K562 (cell line): ENCODE measurements around the gene CST3. TPM values are rescaled to one million over a fixed set of nuclear protein-coding genes. Genes with fewer than 3 reads are reported as not detected.

ENCODE experiments used
- ATAC-seq: fragments of 200-7000 bp; cut with Tn5 transposase; 3 replicates; pipeline ENCODE4 v1.9.1; 2020; ENCODE audit warnings: moderate library complexity
- Bru-seq: library from RNA; stranded (reverse); fragments of 400-500 nt; gene quantifications from one replicate; lab custom pipeline; 2021; lab: Mats Ljungman, UMichigan
- BruChase-seq, 2 experiments: library from RNA; stranded (reverse); fragments of 400-500 nt; gene quantifications; one replicate each; lab custom pipeline; 2021; lab: Mats Ljungman, UMichigan
- BruUV-seq: library from RNA; stranded (reverse); fragments of 400-500 nt; replicated peaks from 2 replicates; lab custom pipeline; 2021; lab: Mats Ljungman, UMichigan
- CTCF ChIA-PET: fragments of 300-600 bp; formaldehyde crosslinking; extraction: SDS; loops from one replicate; lab custom pipeline; 2021; ENCODE audit warnings: low intra/inter-chr PET ratio; lab: Yijun Ruan, JAX
- POLR2A ChIA-PET: fragments of 300-600, 350-650 bp; sonication (Branson Sonifier 250); formaldehyde crosslinking; extraction: SDS; loops from one replicate; lab custom pipeline; 2021; ENCODE audit warnings: antibody characterized with exemption, inconsistent platforms; lab: Yijun Ruan, JAX
- DNase-seq, 4 experiments: peaks; one replicate each; pipeline versions ENCODE4 v3.0.0 to v3.0.0-alpha.2; 2011 to 2018; ENCODE audit warnings: low spot score in 3 of 4, mixed read lengths in 3 of 4; ENCODE audit errors: extremely low read depth in 1 of 4
- FAIRE-seq: peaks from 2 replicates; lab custom pipeline; 2011; peaks lifted over from hg19 to GRCh38; lab: Jason Lieb, UNC
- H2AFZ ChIP-seq: 2 replicates; pipeline ENCODE4 v1.6.0; 2011; ENCODE audit warnings: low read depth, low read length, control low read depth, inconsistent platforms
- H3K27ac ChIP-seq: fragments of 200-600 bp; 3 replicates; pipeline ENCODE4 v1.8.0; 2011; ENCODE audit warnings: low read depth, mild to moderate bottlenecking, control low read depth, inconsistent platforms, low read length, moderate library complexity, mixed read lengths; ENCODE audit errors: extremely low read depth
- H3K27me3 ChIP-seq, 2 experiments: fragments of 300-600 bp in 1 of 2; 2 replicates in 1 of 2; 3 replicates in 1 of 2; pipeline versions ENCODE4 v1.6.0 to v1.8.0; 2011; ENCODE audit warnings: inconsistent platforms in 2 of 2, low read length in 2 of 2, mild to moderate bottlenecking in 1 of 2, mixed read lengths in 1 of 2, moderate library complexity in 1 of 2; ENCODE audit not compliant: control insufficient read depth in 2 of 2, insufficient read depth in 2 of 2
- H3K36me3 ChIP-seq: fragments of 300-600 bp; 3 replicates; pipeline ENCODE4 v1.8.0; 2011; ENCODE audit warnings: mild to moderate bottlenecking, low read length, inconsistent platforms; ENCODE audit not compliant: control insufficient read depth, insufficient read depth
- H3K4me1 ChIP-seq, 2 experiments: fragments of 200-600 bp in 1 of 2; replicated peaks in 1 of 2; 2 replicates in 1 of 2; 3 replicates in 1 of 2; pipeline versions ENCODE4 v1.5.1 to v1.8.0; 2011; ENCODE audit warnings: inconsistent platforms in 2 of 2, low read length in 2 of 2, mild to moderate bottlenecking in 1 of 2, mixed read lengths in 1 of 2, moderate library complexity in 1 of 2; ENCODE audit not compliant: control insufficient read depth in 2 of 2, insufficient read depth in 2 of 2
- H3K4me2 ChIP-seq: 2 replicates; pipeline ENCODE4 v1.6.1; 2011; ENCODE audit warnings: low read length, control low read depth, inconsistent platforms, mixed read lengths; ENCODE audit not compliant: insufficient read depth
- H3K4me3 ChIP-seq: fragments of 200-600 bp; sonication (generic), shearing (Covaris generic); 2 replicates; pipeline ENCODE4 v1.5.1; 2016; ENCODE audit warnings: control low read depth, inconsistent platforms
- H3K79me2 ChIP-seq: fragments of 200-600 bp; 3 replicates; pipeline ENCODE4 v1.8.0; 2011; ENCODE audit warnings: low read length, inconsistent platforms; ENCODE audit not compliant: control insufficient read depth, insufficient read depth
- H3K9ac ChIP-seq, 2 experiments: 2 replicates each; pipeline versions ENCODE4 v1.6.0 to v1.6.1; 2011; ENCODE audit warnings: low read depth in 2 of 2, low read length in 2 of 2, control low read depth in 1 of 2, inconsistent platforms in 1 of 2, mild to moderate bottlenecking in 1 of 2, mixed read lengths in 1 of 2; ENCODE audit not compliant: insufficient read depth in 1 of 2
- H3K9me1 ChIP-seq: one replicate; pipeline ENCODE4 v1.6.0; 2011; ENCODE audit warnings: inconsistent platforms, mild to moderate bottlenecking, low read length, moderate library complexity; ENCODE audit not compliant: control insufficient read depth, insufficient read depth
- H3K9me3 ChIP-seq: replicated peaks from 2 replicates; pipeline ENCODE4 v1.5.1; 2011; ENCODE audit warnings: low read depth, low read length, inconsistent platforms; ENCODE audit not compliant: control insufficient read depth, insufficient read depth
- H4K20me1 ChIP-seq: replicated peaks from 2 replicates; pipeline ENCODE4 v1.6.1; 2011; ENCODE audit warnings: low read length, inconsistent platforms, mixed read lengths; ENCODE audit not compliant: control insufficient read depth, insufficient read depth
- COPS2 ChIP-seq: fragments of 450-650 bp; conservative IDR thresholded peaks from 2 replicates; pipeline ENCODE4 v1.6.1; 2016; ENCODE audit warnings: mild to moderate bottlenecking, moderate library complexity
- DACH1 ChIP-seq: fragments of 450-650 bp; IDR thresholded peaks from 2 replicates; pipeline ENCODE4 v1.6.1; 2018; ENCODE audit not compliant: partially characterized antibody
- EWSR1 ChIP-seq: fragments of 450-650 bp; IDR thresholded peaks from 2 replicates; pipeline ENCODE4 v1.6.1; 2018; ENCODE audit warnings: borderline replicate concordance, mild to moderate bottlenecking, low read depth, moderate library complexity; ENCODE audit not compliant: partially characterized antibody
- FIP1L1 ChIP-seq: fragments of 200-400 bp; formaldehyde crosslinking; IDR thresholded peaks from 2 replicates; pipeline ENCODE4 v1.6.1; 2018; ENCODE audit warnings: mild to moderate bottlenecking, low read depth, low read length; ENCODE audit not compliant: poor library complexity, severe bottlenecking
- HSF4 ChIP-seq: fragments of 250-450 bp; sonication (Bioruptor Pico); IDR thresholded peaks from 2 replicates; pipeline ENCODE4 v2.1.2; 2022; ENCODE audit warnings: mild to moderate bottlenecking, moderate library complexity, borderline replicate concordance
- MYC ChIP-seq, 2 experiments: fragments of 250-450 bp in 1 of 2; sonication (Bioruptor Pico) in 1 of 2; IDR thresholded peaks; 2 replicates each; pipeline versions ENCODE4 v1.5.1 to v1.6.1; 2012 to 2021; ENCODE audit warnings: low read depth in 2 of 2, borderline replicate concordance in 1 of 2, improper control_type of control experiment in 1 of 2, low read length in 1 of 2, mild to moderate bottlenecking in 1 of 2, moderate library complexity in 1 of 2
- NFYB ChIP-seq: IDR thresholded peaks from 2 replicates; pipeline ENCODE4 v1.6.1; 2011; ENCODE audit warnings: mild to moderate bottlenecking, moderate library complexity; ENCODE audit not compliant: insufficient read length; ENCODE audit errors: extremely low read depth
- SP2 ChIP-seq: IDR thresholded peaks from 2 replicates; pipeline ENCODE4 v1.6.1; 2011; ENCODE audit warnings: mild to moderate bottlenecking, low read depth, low read length, moderate library complexity; ENCODE audit not compliant: poor library complexity, severe bottlenecking; ENCODE audit errors: extremely low read depth
- SUPT5H ChIP-seq: fragments of 450-650 bp; IDR thresholded peaks from 2 replicates; pipeline ENCODE4 v1.6.1; 2016
- USF1 ChIP-seq: sonication (generic); formaldehyde crosslinking; IDR thresholded peaks from 2 replicates; pipeline ENCODE4 v1.9.0; 2022; ENCODE audit warnings: mild to moderate bottlenecking, missing genetic modification reagents
- ZBTB8A ChIP-seq: fragments of 450-650 bp; IDR thresholded peaks from 2 replicates; pipeline ENCODE4 v1.6.1; 2018; ENCODE audit warnings: mild to moderate bottlenecking, moderate library complexity; ENCODE audit not compliant: partially characterized antibody
- ZFX ChIP-seq: sonication (generic); formaldehyde crosslinking; IDR thresholded peaks from 2 replicates; pipeline ENCODE4 v1.8.0; 2022; ENCODE audit warnings: mild to moderate bottlenecking, missing genetic modification reagents, moderate library complexity
- ZNF197 ChIP-seq: fragments of 200-800 bp; sonication (Bioruptor generic); IDR thresholded peaks from 2 replicates; pipeline ENCODE4 v1.6.1; 2016; ENCODE audit warnings: low read depth, missing genetic modification characterization, missing compliant biosample characterization
- WGBS: fragments of 100-300 bp; shearing (Covaris generic); methylation state at CpG from one replicate; pipeline ENCODE4 v1.1.6; 2016; ENCODE audit warnings: low coverage, mixed read lengths; ENCODE audit not compliant: insufficient coverage; ENCODE audit errors: missing lambda C conversion rate; 5-methylcytosine and 5-hydroxymethylcytosine counted together
- in situ Hi-C: fragments of 300-500 bp; cut with MboI; formaldehyde crosslinking; loops from 4 replicates; pipeline ENCODE4 v1.15.0; 2018; ENCODE audit warnings: inconsistent platforms, mixed read lengths
- intact Hi-C: fragments of 100-400 bp; cut with micrococcal nuclease; formaldehyde crosslinking; loops from 2 replicates; pipeline ENCODE4 v1.14.2; 2022
- long read RNA-seq, 3 experiments: library from polyadenylated mRNA in 2 of 3; library from RNA in 1 of 3; unstranded in 2 of 3; stranded (forward) in 1 of 3; transcript quantifications; one replicate each; pipeline ENCODE4 v2.0.0, GENCODE V29; 2019 to 2022
- polyA minus RNA-seq, 3 experiments: library from RNA; depleted of rRNA, polyadenylated mRNA; stranded (reverse); fragments of >200 nt; gene quantifications; 2 replicates each; pipeline ENCODE4 v1.2.3, GENCODE V29; 2011
- polyA plus RNA-seq, 8 experiments: library from polyadenylated mRNA; depleted of rRNA in 4 of 8; stranded (reverse) in 5 of 8; unstranded in 3 of 8; fragments of >200 nt; fragmentation: Nextera tagmentation in 2 of 8; fragmentation: Illumina TruSeq in 1 of 8; extraction: Ambion mirVana in 2 of 8; extraction: Trizol in 1 of 8; gene quantifications; 2 replicates each; pipeline versions ENCODE4 v1.2.1 to v1.2.3, GENCODE V29; 2011 to 2014; ENCODE audit warnings: inconsistent platforms in 1 of 8, missing spikeins in 1 of 8
- total RNA-seq, 7 experiments: library from RNA; depleted of rRNA in 6 of 7; stranded (reverse); fragments of >200 nt in 6 of 7; fragmentation: Illumina TruSeq in 2 of 7; extraction: Trizol in 2 of 7; gene quantifications; 2 replicates each; pipeline versions ENCODE4 v1.2.1 to v1.2.3, GENCODE V29; 2011 to 2021; ENCODE audit warnings: low replicate concordance in 1 of 7

Gene CST3
- total RNA-seq (2011; cell fraction: chromatin; rRNA removed; ENCODE audit: low replicate concordance): 9.8 and 40.0 TPM in 2 replicates
- total RNA-seq (2011; cell fraction: nucleolus; rRNA removed): 96.9 and 115 TPM in 2 replicates
- total RNA-seq (2011; cell fraction: nucleoplasm; rRNA removed): 57.6 and 64.2 TPM in 2 replicates
- 66.7 and 81.2 TPM in 2 replicates for total RNA-seq (2014; rRNA removed)
- 14.8 and 23.1 TPM in 2 replicates for total RNA-seq (2014; rRNA removed; fragmentation: Illumina TruSeq; extraction: Trizol)
- total RNA-seq (2015; rRNA removed; fragmentation: Illumina TruSeq; extraction: Trizol): 42.9 and 48.5 TPM in 2 replicates
- 111 and 113 TPM in 2 replicates for total RNA-seq (2021)
- 46.6 and 83.5 TPM in 2 replicates for polyA plus RNA-seq (2011; rRNA removed)
- polyA plus RNA-seq (2011; cell fraction: cytosol; rRNA removed): 110 and 262 TPM in 2 replicates
- polyA plus RNA-seq (2011; cell fraction: nucleus; rRNA removed): 22.3 and 27.1 TPM in 2 replicates
- polyA plus RNA-seq (2012): 114 and 177 TPM in 2 replicates
- polyA plus RNA-seq (2014; fragmentation: Illumina TruSeq; extraction: Trizol): 52.1 and 55.2 TPM in 2 replicates
- 10 to 100 TPM in 1 of 2 experiments, 1 to 10 TPM in 1; 8.7 to 12.4 TPM for polyA plus RNA-seq (2014; fragmentation: Nextera tagmentation; extraction: Ambion mirVana)
- polyA plus RNA-seq (2014; rRNA removed): 103 and 110 TPM in 2 replicates
- 20.5 and 29.9 TPM in 2 replicates for polyA minus RNA-seq (2011; rRNA and poly(A)+ RNA removed)
- 56.7 and 67.3 TPM in 2 replicates for polyA minus RNA-seq (2011; cell fraction: cytosol; rRNA and poly(A)+ RNA removed)
- polyA minus RNA-seq (2011; cell fraction: nucleus; rRNA and poly(A)+ RNA removed): 11.2 and 12.6 TPM in 2 replicates
- percentile 60 among the genes with signal in this experiment for Bru-seq, nascent RNA
- percentile 49 among the genes with signal in this experiment for BruChase-seq, experiment 1, labeled RNA remaining after a 2-hour chase
- percentile 51 among the genes with signal in this experiment for BruChase-seq, experiment 2, labeled RNA remaining after a 6-hour chase
- long read RNA-seq, experiment 1, transcript CST3-201 (3 exons, 873 nt): major isoform, 145 of 158 reads
- long read RNA-seq, experiment 1, partial matches to known transcripts: 2 of 158 reads
- long read RNA-seq, experiment 1, other reads (novel, unspliced or antisense): 11 of 158 reads
- long read RNA-seq, experiment 2, transcript CST3-201 (3 exons, 873 nt): major isoform, 132 of 143 reads
- long read RNA-seq, experiment 2, partial matches to known transcripts: 1 of 143 reads
- long read RNA-seq, experiment 2, other reads (novel, unspliced or antisense): 10 of 143 reads
- long read RNA-seq, experiment 3, transcript CST3-201 (3 exons, 873 nt): major isoform, 56 of 56 reads
- long read RNA-seq, experiment 3, partial matches to known transcripts: 0 of 56 reads
- long read RNA-seq, experiment 3, other reads (novel, unspliced or antisense): 0 of 56 reads

GRCh38 chr20:23637282-23638221 lies at the start of gene CST3:
Gene CST3, minus strand, starts transcription at chr20:23637955. Its CDS starts 93 bp downstream, at chr20:23637862.
- CTCF ChIA-PET: no interaction called here
- Histone ChIP-seq H3K79me2 (peaks cover 16% of the 10 kb centered on the region), H3K27me3 (no peaks in the 10 kb centered on the region), H3K36me3 (peaks cover 18% of the 10 kb centered on the region; the same call in 1 of the 3 replicates), H4K20me1 (no peaks in the 10 kb centered on the region), H3K4me3 (peak within 1 kb of the TSS; percentile 74), H3K9ac (peak within 1 kb of the TSS; percentile 87 to 94), H3K9me1 (no peaks in the 10 kb centered on the region), H2AFZ (peak within 1 kb of the TSS; percentile 84), H3K27ac (peak within 1 kb of the TSS; percentile 92), H3K4me2 (peak within 1 kb of the TSS; percentile 75), H3K9me3 (no peaks in the 10 kb centered on the region), H3K4me1 (peaks cover 6 to 23% of the 10 kb centered on the region in 2 experiments; a peak in 4 of 5 replicates)
- DNase-seq (peak; percentile 89 to 92 (median 91)), FAIRE-seq (peak; percentile 40), ATAC-seq (peak; percentile 93)
- in situ Hi-C loops (no loop called here), intact Hi-C loops (no loop called here)
- no TSS peak for BruUV-seq
- POLR2A ChIA-PET: interaction anchor here (0.6 to 2.7 kb wide), 7 partner anchors 9 to 243 kb away, joined by 3 to 11 read pairs (median 4); no protein-coding TSS in a partner anchor
- WGBS: 0% methylated on average over 22 of the region's 92 CpGs
- TF ChIP-seq HSF4 (CRISPR knock-in tag): no peak
- no peak for TF ChIP-seq USF1
- no peak for TF ChIP-seq COPS2
- no peak for TF ChIP-seq DACH1
- TF ChIP-seq ZBTB8A: no peak
- peak; percentile 66 for TF ChIP-seq MYC (IDR thresholded peaks at IDR 0.05; ENCODE audit: low read depth, low read length)
- no peak for TF ChIP-seq MYC (CRISPR knock-in tag; IDR thresholded peaks at IDR 0.05; ENCODE audit: borderline replicate concordance, low read depth)
- no peak for TF ChIP-seq NFYB
- no peak for TF ChIP-seq EWSR1
- peak; percentile 42 for TF ChIP-seq FIP1L1
- TF ChIP-seq ZFX: peak; percentile 89
- no peak for TF ChIP-seq ZNF197
- no peak for TF ChIP-seq SP2
- TF ChIP-seq SUPT5H: peak; percentile 62
